ENCODE measurements around the gene PRSS36.

Gene PRSS36

GRCh38 chr16:31191697-31192428 is 42.0 kb upstream of the PRSS36 start:
- Histone ChIP-seq H3K4me1 (ENCODE audit: control insufficient read depth, insufficient read depth, low read length) (no peaks in the 10 kb centered on the region), H3K9me3 (ENCODE audit: control insufficient read depth, insufficient read depth, low read depth, low read length) (no peaks in the 10 kb centered on the region), H3K4me3 (ENCODE audit: low read depth, low read length) (no peak overlapping the region), H3K27ac (ENCODE audit: extremely low read depth, low read depth, low read length) (no peak overlapping the region), H3K36me3 (ENCODE audit: control insufficient read depth in 2 of 2, insufficient read depth in 1 of 2, low read length in 2 of 2) (peaks cover 85 to 100% of the 10 kb centered on the region in 2 experiments)
- ChIA-PET POLR2A (interaction anchor here (0.8 to 3.1 kb wide), 4 partner anchors 12 to 74 kb away, joined by 3 to 25 read pairs (median 4); partner anchors contain the start of genes FUS and KAT8), CTCF (interaction anchor here (0.6 kb wide), 1 partner anchor 196 kb away, joined by 3 read pairs; no protein-coding TSS in a partner anchor)
- TF ChIP-seq HOXC10 (CRISPR knock-in tag; IDR thresholded peaks at IDR 0.05) (no peak), ZSCAN23 (tag by site-specific recombination; IDR thresholded peaks at IDR 0.05) (no peak), ZNF221 (tag by site-specific recombination; IDR thresholded peaks at IDR 0.05; ENCODE audit: borderline replicate concordance) (no peak), ZNF677 (tag by site-specific recombination; IDR thresholded peaks at IDR 0.05) (no peak), ZNF600 (tag by site-specific recombination; IDR thresholded peaks at IDR 0.05) (0 out of 2 replicates have a peak, but pooled peaks have one; percentile 7), ZNF530 (tag by site-specific recombination; IDR thresholded peaks at IDR 0.05; ENCODE audit: low read depth) (no peak)

DNA sequence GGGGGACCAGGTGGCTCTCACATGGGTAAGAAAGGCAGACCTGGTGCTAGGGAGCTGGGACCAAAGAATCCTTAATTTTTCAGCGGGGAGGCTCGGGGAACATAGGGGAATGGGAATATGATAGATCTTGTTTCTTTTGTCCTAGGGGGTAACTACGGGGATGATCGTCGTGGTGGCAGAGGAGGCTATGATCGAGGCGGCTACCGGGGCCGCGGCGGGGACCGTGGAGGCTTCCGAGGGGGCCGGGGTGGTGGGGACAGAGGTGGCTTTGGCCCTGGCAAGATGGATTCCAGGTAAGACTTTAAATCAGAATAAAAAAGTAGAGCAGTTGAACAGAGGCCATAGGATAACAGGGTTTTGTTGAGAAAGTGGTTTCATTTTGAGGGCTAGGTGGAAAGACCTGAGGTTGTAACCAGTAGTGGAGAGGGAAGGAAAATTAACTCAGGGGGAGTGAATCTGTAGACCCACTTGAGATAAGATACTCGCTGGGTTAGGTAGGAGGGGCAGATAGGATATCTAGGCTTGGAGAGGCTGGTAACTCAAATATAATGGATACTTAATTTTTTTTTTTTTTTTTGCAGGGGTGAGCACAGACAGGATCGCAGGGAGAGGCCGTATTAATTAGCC is 41.1 kb upstream of the PRSS36 start:
- Histone ChIP-seq H3K4me1 (ENCODE audit: control insufficient read depth, insufficient read depth, low read length) (no peaks in the 10 kb centered on the region), H3K4me3 (ENCODE audit: low read depth, low read length) (no peak overlapping the region), H3K9me3 (ENCODE audit: control insufficient read depth, insufficient read depth, low read depth, low read length) (no peaks in the 10 kb centered on the region), H3K36me3 (ENCODE audit: control insufficient read depth in 2 of 2, insufficient read depth in 1 of 2, low read length in 2 of 2) (peaks cover 87 to 100% of the 10 kb centered on the region in 2 experiments), H3K27ac (ENCODE audit: extremely low read depth, low read depth, low read length) (no peak overlapping the region)
- ChIA-PET CTCF (interaction anchor here (0.6 kb wide), 1 partner anchor 683 kb away, joined by 3 read pairs; the partner anchor contains the start of gene ZNF267), POLR2A (interaction anchor here (0.8 to 3.1 kb wide), 3 partner anchors 10 to 74 kb away, joined by 3 to 25 read pairs (median 6); partner anchors contain the start of genes FUS and KAT8)
- TF ChIP-seq, protein P1, sequence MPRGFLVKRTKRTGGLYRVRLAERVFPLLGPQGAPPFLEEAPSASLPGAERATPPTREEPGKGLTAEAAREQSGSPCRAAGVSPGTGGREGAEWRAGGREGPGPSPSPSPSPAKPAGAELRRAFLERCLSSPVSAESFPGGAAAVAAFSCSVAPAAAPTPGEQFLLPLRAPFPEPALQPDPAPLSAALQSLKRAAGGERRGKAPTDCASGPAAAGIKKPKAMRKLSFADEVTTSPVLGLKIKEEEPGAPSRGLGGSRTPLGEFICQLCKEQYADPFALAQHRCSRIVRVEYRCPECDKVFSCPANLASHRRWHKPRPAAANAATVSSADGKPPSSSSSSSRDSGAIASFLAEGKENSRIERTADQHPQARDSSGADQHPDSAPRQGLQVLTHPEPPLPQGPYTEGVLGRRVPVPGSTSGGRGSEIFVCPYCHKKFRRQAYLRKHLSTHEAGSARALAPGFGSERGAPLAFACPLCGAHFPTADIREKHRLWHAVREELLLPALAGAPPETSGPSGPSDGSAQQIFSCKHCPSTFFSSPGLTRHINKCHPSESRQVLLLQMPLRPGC (tag by site-specific recombination; IDR thresholded peaks at IDR 0.05): no peak
- TF ChIP-seq ZNF121 (tag by site-specific recombination; IDR thresholded peaks at IDR 0.05): no peak

DNA sequence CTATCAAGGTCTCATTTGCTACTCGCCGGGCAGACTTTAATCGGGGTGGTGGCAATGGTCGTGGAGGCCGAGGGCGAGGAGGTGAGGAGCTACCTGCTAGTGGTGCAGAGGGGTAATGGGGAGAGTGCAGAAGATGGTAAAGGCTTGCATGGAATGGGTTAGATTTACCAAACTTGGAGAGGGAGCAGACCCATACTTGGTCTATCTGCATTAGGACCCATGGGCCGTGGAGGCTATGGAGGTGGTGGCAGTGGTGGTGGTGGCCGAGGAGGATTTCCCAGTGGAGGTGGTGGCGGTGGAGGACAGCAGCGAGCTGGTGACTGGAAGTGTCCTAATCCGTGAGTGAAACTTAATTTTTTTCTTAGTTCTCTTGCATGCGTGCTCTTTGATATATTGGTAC is 40.2 kb upstream of the PRSS36 start:
- Histone ChIP-seq H3K27ac (ENCODE audit: extremely low read depth, low read depth, low read length) (no peak overlapping the region), H3K4me1 (ENCODE audit: control insufficient read depth, insufficient read depth, low read length) (no peaks in the 10 kb centered on the region), H3K36me3 (ENCODE audit: control insufficient read depth in 2 of 2, insufficient read depth in 1 of 2, low read length in 2 of 2) (peaks cover 87 to 100% of the 10 kb centered on the region in 2 experiments), H3K4me3 (ENCODE audit: low read depth, low read length) (no peak overlapping the region), H3K9me3 (ENCODE audit: control insufficient read depth, insufficient read depth, low read depth, low read length) (no peaks in the 10 kb centered on the region)
- TF ChIP-seq, protein P2, sequence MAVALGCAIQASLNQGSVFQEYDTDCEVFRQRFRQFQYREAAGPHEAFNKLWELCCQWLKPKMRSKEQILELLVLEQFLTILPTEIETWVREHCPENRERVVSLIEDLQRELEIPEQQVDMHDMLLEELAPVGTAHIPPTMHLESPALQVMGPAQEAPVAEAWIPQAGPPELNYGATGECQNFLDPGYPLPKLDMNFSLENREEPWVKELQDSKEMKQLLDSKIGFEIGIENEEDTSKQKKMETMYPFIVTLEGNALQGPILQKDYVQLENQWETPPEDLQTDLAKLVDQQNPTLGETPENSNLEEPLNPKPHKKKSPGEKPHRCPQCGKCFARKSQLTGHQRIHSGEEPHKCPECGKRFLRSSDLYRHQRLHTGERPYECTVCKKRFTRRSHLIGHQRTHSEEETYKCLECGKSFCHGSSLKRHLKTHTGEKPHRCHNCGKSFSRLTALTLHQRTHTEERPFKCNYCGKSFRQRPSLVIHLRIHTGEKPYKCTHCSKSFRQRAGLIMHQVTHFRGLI (tag by site-specific recombination; IDR thresholded peaks at IDR 0.05): no peak
- TF ChIP-seq ZNF362 (tag by site-specific recombination; IDR thresholded peaks at IDR 0.05) (no peak), ZNF624 (tag by site-specific recombination; IDR thresholded peaks at IDR 0.05) (no peak), KLF17 (tag by site-specific recombination; IDR thresholded peaks at IDR 0.05) (no peak), ZNF175 (tag by site-specific recombination; IDR thresholded peaks at IDR 0.05) (no peak), ZNF501 (tag by site-specific recombination; IDR thresholded peaks at IDR 0.05) (no peak), BCL11B (tag by site-specific recombination; IDR thresholded peaks at IDR 0.05; ENCODE audit: low read depth) (no peak), ZNF169 (tag by site-specific recombination; IDR thresholded peaks at IDR 0.05) (no peak), ZNF530 (tag by site-specific recombination; IDR thresholded peaks at IDR 0.05; ENCODE audit: low read depth) (no peak), ZNF776 (tag by site-specific recombination; IDR thresholded peaks at IDR 0.05; ENCODE audit: borderline replicate concordance) (no peak), ZNF521 (tag by site-specific recombination; IDR thresholded peaks at IDR 0.05) (no peak), ZNF785 (tag by site-specific recombination; IDR thresholded peaks at IDR 0.05) (no peak)
- ChIA-PET CTCF (interaction anchor here (0.6 to 0.8 kb wide), 2 partner anchors 8 to 684 kb away, joined by 3 read pairs; partner anchors contain the start of gene ZNF267), POLR2A (interaction anchor here (0.9 to 3.1 kb wide), 4 partner anchors 10 to 48 kb away, joined by 4 to 25 read pairs (median 6); partner anchors contain the start of genes FUS and PYCARD)
